HCT116 (cell line): ENCODE results near the gene ERICH6.

Experiments used
- CEBPB ChIP-seq: IDR thresholded peaks from 2 replicates; pipeline ENCODE4 v1.6.1; 2012; ENCODE audit warnings: low read depth
- CTCF ChIP-seq, 3 experiments: fragments of 200-600 bp in 1 of 3; sonication (generic) in 1 of 3; IDR thresholded peaks in 2 of 3; conservative IDR thresholded peaks in 1 of 3; 2 replicates each; pipeline ENCODE4 v1.5.1; 2012 to 2017; ENCODE audit warnings: low read depth in 2 of 3, low read length in 2 of 3, antibody characterized with exemption in 1 of 3, borderline replicate concordance in 1 of 3, control low read depth in 1 of 3, mild to moderate bottlenecking in 1 of 3, mixed read lengths in 1 of 3, mixed run types in 1 of 3, moderate library complexity in 1 of 3; ENCODE audit not compliant: insufficient read depth in 1 of 3
- POLR2A ChIP-seq: IDR thresholded peaks from 2 replicates; pipeline ENCODE4 v1.7.0; 2011; ENCODE audit warnings: borderline replicate concordance; ENCODE audit not compliant: insufficient read depth, insufficient read length; ENCODE audit errors: extremely low read depth
- POLR2AphosphoS5 ChIP-seq: IDR thresholded peaks from 2 replicates; pipeline ENCODE4 v1.6.1; 2011; ENCODE audit warnings: mild to moderate bottlenecking, low read depth, low read length, moderate library complexity

- TF ChIP-seq CTCF (IDR thresholded peaks at IDR 0.05 in 2 of 3, conservative IDR thresholded peaks at IDR 0.05 in 1 of 3; ENCODE audit: borderline replicate concordance in 1 of 3, insufficient read depth in 1 of 3, low read depth in 2 of 3, low read length in 2 of 3), result no peak
- TF ChIP-seq POLR2AphosphoS5, result no peak
- no peak for TF ChIP-seq POLR2A
- TF ChIP-seq CEBPB, result no peak
Observed at GRCh38 chr3:150748684-150749047, 44.9 kb upstream of the ERICH6 start.
